Activated T-helper 2 cell treated with anti-CD3 and anti-CD28 coated beads, Interferon-gamma antibody, Interleukin-2, Interleukin-4, amounts not matched to agents 10 μg/mL and 5 μg/mL and 100 μg/mL, durations not matched to agents 14 hours and 24 hours and 36 hours (primary cell): ENCODE measurements around the gene SLC28A1. TPM values are rescaled to one million over a fixed set of nuclear protein-coding genes. Genes with fewer than 3 reads are reported as not detected.
"Not testable (repeated sequence)": the region's sequence is repeated elsewhere in the genome, so short reads cannot be mapped to it uniquely, and the experiment has no call there.

Experiments
- DNase-seq: peaks from one replicate; pipeline ENCODE4 v3.0.0; 2021; ENCODE audit warnings: low spot score
- H3K27ac Mint-ChIP-seq: one replicate; pipeline ENCODE4 v1.8.0; 2021; ENCODE audit warnings: mixed read lengths
- H3K27me3 Mint-ChIP-seq: one replicate; pipeline ENCODE4 v1.8.0; 2021; ENCODE audit warnings: low read depth, mixed read lengths
- H3K36me3 Mint-ChIP-seq: one replicate; pipeline ENCODE4 v1.8.0; 2021; ENCODE audit warnings: low read depth, mixed read lengths
- H3K4me1 Mint-ChIP-seq: one replicate; pipeline ENCODE4 v1.8.0; 2021; ENCODE audit warnings: low read depth, mixed read lengths
- H3K4me3 Mint-ChIP-seq: one replicate; pipeline ENCODE4 v1.8.0; 2021; ENCODE audit warnings: low read depth, mild to moderate bottlenecking, moderate library complexity, mixed read lengths
- H3K9me3 Mint-ChIP-seq: one replicate; pipeline ENCODE4 v1.8.0; 2021; ENCODE audit warnings: mixed read lengths
- intact Hi-C: fragments of 100-400 bp; cut with micrococcal nuclease; formaldehyde crosslinking; loops from one replicate; pipeline ENCODE4 v1.15.1; 2023
- total RNA-seq: library from RNA; stranded (reverse); gene quantifications from 2 replicates; pipeline ENCODE4 v1.2.3, GENCODE V29; 2022

Gene SLC28A1
- total RNA-seq, 1 donor from 2014 or later, result not detected

DNA sequence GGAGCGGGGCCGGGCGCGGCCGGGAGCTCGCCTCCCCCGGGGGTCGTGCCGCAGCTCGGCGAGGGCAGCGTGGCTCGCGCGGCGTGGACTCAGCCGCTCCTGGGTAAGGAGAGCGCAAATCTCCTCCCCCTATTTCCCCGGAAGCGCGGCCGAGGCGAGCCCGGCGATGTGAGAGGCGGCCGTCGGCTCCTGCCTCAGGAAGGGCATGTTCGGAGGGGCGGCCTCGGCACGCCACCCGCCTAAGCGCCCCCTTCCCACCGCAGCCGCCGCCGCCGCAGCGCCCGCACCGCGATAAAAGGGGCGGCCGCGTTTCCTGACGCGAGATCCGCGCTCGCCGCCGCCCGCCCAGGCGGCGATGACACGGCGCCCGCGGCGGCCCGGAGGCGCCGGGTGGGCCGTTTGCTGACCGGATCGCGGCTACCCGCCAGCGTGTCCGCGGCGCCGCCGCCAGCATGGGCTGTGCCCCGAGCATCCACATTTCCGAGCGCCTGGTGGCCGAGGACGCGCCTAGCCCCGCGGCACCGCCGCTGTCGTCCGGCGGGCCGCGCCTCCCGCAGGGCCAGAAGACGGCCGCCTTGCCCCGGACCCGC lies 97.3 kb downstream of the SLC28A1 start, which contains the start of gene PDE8A:
TSS of gene PDE8A (plus strand) at position 146 of the 590 bp plus-strand sequence. CDS start at position 453, 307 bp downstream.
- DNase-seq, result peak; percentile 55
- peaks cover 6% of the 10 kb centered on the region for H3K36me3 Mint-ChIP-seq
- H3K27ac Mint-ChIP-seq, result peak within 1 kb of the TSS; percentile 91
- peaks cover 6% of the 10 kb centered on the region for H3K27me3 Mint-ChIP-seq
- peak within 1 kb of the TSS; percentile 94 for H3K4me3 Mint-ChIP-seq
- no peaks in the 10 kb centered on the region for H3K9me3 Mint-ChIP-seq
- intact Hi-C loops, result loop anchor here (1.0 to 5.0 kb wide), 5 partner anchors 10 to 381 kb away; partner anchors contain the start of gene ZSCAN2
- H3K4me1 Mint-ChIP-seq, result peaks cover 38% of the 10 kb centered on the region

DNA sequence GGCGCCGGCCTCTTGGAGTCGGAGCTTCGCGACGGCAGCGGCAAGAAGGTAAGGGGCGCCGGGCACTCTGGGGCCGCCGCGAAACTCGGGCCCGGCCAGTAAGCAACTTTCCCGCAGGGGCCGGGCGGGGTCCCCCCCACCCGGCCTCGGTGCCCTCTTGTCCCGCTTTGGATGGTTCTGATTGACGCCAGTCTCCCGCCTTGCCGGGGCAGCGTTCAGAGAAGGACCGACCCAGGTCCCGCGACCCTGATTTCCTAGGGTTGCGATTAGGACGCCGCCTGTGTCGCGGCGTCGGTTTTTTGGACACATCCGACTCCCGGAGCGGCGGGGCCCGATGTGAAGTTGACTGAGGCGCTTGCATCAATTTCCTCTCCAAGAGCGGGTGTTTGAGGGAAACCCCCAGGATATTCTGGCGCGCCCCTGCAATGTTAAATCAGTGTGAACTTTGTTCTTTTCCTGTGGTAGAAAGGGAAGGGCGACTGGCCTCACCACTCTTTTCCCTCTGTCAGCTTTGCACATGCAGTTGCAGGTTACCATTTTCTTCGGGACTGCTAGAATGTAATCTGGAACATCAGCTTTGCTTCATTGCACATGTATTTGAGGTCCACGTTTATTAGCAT lies 97.9 kb downstream of the SLC28A1 start:
- Mint-ChIP-seq H3K36me3 (peaks cover 6% of the 10 kb centered on the region), H3K4me3 (peak overlapping the region; percentile 92), H3K9me3 (no peaks in the 10 kb centered on the region), H3K4me1 (peaks cover 40% of the 10 kb centered on the region), H3K27me3 (peaks cover 6% of the 10 kb centered on the region), H3K27ac (peak overlapping the region; percentile 88)
- intact Hi-C loops, result loop anchor here (1.0 to 5.0 kb wide), 3 partner anchors 10 to 245 kb away; no protein-coding TSS in a partner anchor
- DNase-seq, result peak; percentile 33

DNA sequence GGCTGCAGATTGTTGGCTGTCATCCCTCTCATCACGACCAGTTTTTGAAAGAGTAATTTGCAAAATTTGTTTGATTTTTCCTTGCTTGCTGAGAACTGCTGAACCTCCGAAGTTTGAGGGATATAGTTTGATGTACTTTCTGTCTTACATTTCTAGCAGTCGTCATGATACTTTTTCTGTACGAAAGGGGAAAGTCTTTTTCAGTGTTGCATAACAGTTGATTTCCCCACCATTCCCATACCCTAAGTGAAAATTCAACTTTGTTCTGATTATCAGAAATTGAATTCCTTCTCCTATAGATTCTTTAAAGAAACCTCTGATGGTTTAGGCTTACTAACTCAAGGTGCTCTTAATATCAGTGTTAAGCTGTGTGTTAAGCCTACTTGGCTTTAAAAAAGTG lies 98.8 kb downstream of the SLC28A1 start:
- H3K9me3 Mint-ChIP-seq, result no peaks in the 10 kb centered on the region
- peaks cover 6% of the 10 kb centered on the region for H3K27me3 Mint-ChIP-seq
- peak overlapping the region; percentile 92 for H3K4me3 Mint-ChIP-seq
- no peak for DNase-seq
- no peak overlapping the region for H3K27ac Mint-ChIP-seq
- peaks cover 6% of the 10 kb centered on the region for H3K36me3 Mint-ChIP-seq
- intact Hi-C loops, result loop anchor here (5.0 kb wide), 2 partner anchors 49 to 246 kb away; no protein-coding TSS in a partner anchor
- peaks cover 46% of the 10 kb centered on the region for H3K4me1 Mint-ChIP-seq

DNA sequence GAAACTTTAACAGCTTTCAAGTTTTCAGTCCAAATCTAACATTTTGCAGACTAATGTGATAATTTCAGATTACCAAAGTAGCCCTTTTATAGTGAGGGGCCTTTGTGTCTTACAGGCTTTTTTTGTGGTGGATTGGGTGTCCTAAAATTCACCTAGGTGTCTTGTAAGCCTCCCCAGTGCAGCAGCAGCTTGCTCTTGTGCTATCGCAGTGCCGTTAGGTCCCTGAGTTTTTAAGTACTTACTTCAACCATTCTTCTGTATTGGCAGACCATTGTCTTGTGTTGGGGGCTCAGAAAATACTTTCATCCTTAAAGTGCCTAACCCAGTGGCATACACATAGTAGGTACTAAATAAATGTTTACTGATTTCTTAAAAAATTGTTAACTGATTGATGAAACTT lies 99.2 kb downstream of the SLC28A1 start:
- Mint-ChIP-seq H3K4me1 (peaks cover 50% of the 10 kb centered on the region), H3K36me3 (peaks cover 6% of the 10 kb centered on the region), H3K27ac (no peak overlapping the region), H3K9me3 (no peaks in the 10 kb centered on the region), H3K4me3 (peak overlapping the region; percentile 1), H3K27me3 (peaks cover 3% of the 10 kb centered on the region)
- intact Hi-C loops, result loop anchor here (5.0 kb wide), 2 partner anchors 49 to 246 kb away; no protein-coding TSS in a partner anchor
- no peak for DNase-seq

DNA sequence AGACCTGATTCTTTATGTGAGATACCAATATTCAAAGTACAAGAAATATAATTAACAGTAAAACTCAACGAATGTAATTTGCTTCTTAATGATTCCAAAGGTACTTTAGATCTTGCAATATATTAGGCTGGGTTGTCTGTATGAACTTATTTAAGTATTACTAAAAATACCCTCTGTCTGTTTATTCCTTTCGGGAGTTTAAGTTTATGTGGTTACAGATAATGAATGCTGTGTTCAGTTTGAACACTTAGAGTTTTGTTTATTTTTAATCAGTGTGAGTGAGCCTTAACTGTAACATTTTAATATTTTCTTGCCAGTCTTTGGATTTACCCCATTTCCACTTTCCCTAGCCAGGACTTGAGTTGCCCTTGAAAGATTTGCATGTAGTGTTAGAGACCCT lies 100.7 kb downstream of the SLC28A1 start:
- H3K27me3 Mint-ChIP-seq, result peaks cover 3% of the 10 kb centered on the region
- H3K36me3 Mint-ChIP-seq, result peaks cover 8% of the 10 kb centered on the region
- no peak for DNase-seq
- H3K4me1 Mint-ChIP-seq, result peaks cover 42% of the 10 kb centered on the region
- H3K9me3 Mint-ChIP-seq, result no peaks in the 10 kb centered on the region
- no peak overlapping the region for H3K4me3 Mint-ChIP-seq
- no peak overlapping the region for H3K27ac Mint-ChIP-seq
- intact Hi-C loops, result no loop called here

DNA sequence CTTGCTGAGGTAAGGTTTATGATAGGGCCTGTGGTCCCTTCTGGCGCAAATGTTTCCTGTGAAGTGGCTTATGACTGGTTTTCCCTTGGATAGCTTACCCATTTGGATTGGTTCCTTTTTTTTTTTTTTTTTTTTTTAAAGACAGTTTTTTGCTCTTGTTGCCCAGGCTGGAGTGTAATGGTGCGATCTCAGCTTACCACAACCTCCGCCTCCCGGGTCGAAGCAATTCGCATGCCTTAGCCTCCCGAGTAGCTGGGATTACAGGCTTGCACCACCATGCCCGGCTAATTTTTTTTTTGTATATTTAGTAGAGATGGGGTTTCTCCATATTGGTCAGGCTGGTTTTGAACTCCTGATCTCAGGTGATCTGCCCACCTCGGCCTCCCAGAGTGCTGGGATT lies 102.9 kb downstream of the SLC28A1 start:
- H3K27me3 Mint-ChIP-seq, DNase-seq, H3K36me3 Mint-ChIP-seq, H3K27ac Mint-ChIP-seq, H3K9me3 Mint-ChIP-seq, H3K4me3 Mint-ChIP-seq, intact Hi-C loops: not testable (repeated sequence)
- H3K4me1 Mint-ChIP-seq, result peaks cover 59% of the 10 kb centered on the region

DNA sequence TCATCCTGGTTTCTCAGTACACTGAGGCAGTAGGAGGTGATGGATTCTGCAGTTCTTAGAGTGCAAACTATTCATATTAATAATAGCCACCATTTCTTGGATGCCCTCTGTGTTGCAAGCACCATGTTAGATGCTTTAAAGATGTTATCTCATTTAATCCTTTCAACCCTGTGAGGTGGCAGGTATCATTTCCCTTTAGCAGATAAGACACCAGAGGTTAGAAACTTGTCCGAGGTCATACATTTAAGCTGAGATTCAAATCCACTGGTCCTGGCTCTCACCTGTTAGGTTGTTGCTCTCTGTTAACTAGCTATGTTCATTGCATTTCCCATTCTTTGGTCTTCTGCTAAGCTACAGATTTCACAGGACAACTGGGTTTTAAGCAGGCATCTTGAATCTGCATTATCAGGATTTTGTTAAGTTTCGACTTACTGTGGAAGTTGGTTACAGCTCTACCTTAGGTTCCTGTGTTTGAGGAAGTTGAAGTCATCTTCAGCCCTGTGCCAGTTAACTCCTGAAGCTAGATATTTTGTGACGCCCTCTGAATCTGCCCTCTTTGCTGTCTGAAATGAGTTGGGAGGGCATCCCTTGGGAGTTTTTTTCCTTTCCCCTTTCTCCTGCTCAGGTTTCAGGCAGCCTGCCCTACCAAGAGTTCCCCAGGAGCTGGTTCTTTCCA lies 103.6 kb downstream of the SLC28A1 start:
- Mint-ChIP-seq H3K27ac (no peak overlapping the region), H3K36me3 (peaks cover 3% of the 10 kb centered on the region), H3K4me1 (peaks cover 59% of the 10 kb centered on the region), H3K27me3 (no peaks in the 10 kb centered on the region), H3K9me3 (no peaks in the 10 kb centered on the region), H3K4me3 (no peak overlapping the region)
- intact Hi-C loops, result no loop called here
- no peak for DNase-seq

DNA sequence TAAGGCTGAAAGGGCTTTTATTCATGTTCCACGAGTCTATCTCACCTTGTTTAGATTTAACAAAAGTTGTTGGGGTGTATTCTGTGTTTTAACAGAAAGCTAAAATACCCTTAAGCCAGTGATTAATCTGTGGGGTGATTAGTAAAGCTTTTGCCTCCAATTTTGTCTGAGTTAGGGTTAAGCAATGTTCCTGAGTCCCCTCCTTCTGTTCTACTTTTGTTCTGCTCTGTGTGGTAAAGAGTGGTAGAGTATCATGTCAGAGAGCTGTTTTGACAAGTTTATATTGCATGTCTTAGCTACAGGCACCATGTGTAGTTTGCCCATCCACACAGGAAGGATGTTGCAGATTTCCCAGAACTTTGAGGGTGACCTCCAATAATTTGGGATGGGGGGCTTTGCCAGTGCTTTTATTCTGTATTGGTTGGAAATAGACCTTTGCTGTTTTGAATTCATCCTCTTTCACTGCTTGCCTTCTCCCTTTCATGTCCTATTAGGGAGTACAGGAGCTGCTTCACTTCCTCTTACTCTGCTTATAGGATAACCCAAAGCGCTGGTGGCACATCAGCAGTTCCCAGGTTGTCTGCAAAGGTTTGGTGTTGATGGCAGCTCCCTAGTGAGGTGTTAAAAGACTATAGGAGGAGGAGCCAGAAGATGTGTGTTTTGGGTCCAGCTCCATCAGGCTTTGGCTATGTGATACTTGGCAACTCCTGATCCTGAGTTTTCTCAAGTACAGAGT lies 104.6 kb downstream of the SLC28A1 start:
- H3K9me3 Mint-ChIP-seq, result no peaks in the 10 kb centered on the region
- no peaks in the 10 kb centered on the region for H3K27me3 Mint-ChIP-seq
- H3K27ac Mint-ChIP-seq, result no peak overlapping the region
- H3K36me3 Mint-ChIP-seq, result peaks cover 3% of the 10 kb centered on the region
- no peak for DNase-seq
- intact Hi-C loops, result no loop called here
- no peak overlapping the region for H3K4me3 Mint-ChIP-seq
- H3K4me1 Mint-ChIP-seq, result peaks cover 54% of the 10 kb centered on the region

DNA sequence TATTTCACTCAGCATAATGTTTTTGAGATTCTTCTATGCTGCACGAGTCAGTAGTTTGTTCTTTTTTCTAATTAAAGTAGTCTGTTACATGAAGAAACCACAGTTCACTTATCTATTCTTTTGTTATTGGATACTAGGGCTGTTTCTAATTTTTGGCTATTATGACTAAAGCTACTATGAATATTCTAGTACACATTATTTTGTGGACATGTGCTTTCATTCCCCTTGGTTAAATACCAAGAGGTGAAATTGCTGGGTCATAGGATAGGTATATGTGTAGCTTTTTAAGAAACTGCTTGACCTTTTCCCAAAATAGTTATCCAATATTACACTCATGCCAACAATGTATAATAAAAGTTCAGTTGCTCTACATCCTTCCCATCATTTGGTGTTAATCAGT lies 106.0 kb downstream of the SLC28A1 start:
- intact Hi-C loops, result no loop called here

DNA sequence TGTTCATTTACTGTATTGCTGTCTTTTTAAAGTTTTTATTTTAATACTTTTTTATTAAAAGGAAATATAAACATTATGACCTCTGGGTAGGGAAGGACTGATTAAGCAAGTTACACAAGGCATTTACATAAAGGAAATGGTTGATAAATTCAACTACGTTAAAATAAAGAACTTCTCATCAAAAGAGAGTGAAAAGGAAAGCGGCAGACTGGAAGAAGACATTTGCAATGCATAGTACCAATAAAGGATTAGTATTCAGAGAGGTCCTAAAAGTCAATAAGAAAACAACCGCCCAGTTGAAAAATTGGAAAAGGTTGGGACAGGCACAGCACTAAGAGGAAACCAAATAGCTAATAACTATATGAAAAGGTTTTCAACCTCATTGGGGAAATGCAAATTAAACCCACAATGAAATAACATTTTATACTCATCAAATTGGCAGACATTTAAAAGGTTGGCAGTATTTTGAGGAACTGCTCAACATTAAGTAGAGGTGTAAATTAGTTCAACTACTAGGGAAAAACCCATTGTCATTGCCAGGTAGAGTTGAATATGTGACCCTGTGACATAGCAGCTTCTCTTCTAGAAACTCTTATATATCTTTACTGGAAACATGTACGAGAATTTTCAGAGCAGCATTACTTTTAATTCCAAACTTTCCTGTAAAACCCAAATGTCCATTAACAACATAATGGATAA lies 106.7 kb downstream of the SLC28A1 start:
- Mint-ChIP-seq H3K36me3 (peaks cover 3% of the 10 kb centered on the region), H3K27me3 (no peaks in the 10 kb centered on the region), H3K9me3 (no peaks in the 10 kb centered on the region), H3K4me1 (peaks cover 42% of the 10 kb centered on the region), H3K27ac (no peak overlapping the region), H3K4me3 (no peak overlapping the region)
- no peak for DNase-seq
- intact Hi-C loops, result no loop called here

More for the DNA sequence above, 106.0 kb downstream of the SLC28A1 start:
- Mint-ChIP-seq H3K4me3 (no peak overlapping the region), H3K4me1 (peaks cover 43% of the 10 kb centered on the region), H3K36me3 (peaks cover 3% of the 10 kb centered on the region), H3K27ac (no peak overlapping the region), H3K9me3 (no peaks in the 10 kb centered on the region), H3K27me3 (no peaks in the 10 kb centered on the region)
- DNase-seq, result no peak

DNA sequence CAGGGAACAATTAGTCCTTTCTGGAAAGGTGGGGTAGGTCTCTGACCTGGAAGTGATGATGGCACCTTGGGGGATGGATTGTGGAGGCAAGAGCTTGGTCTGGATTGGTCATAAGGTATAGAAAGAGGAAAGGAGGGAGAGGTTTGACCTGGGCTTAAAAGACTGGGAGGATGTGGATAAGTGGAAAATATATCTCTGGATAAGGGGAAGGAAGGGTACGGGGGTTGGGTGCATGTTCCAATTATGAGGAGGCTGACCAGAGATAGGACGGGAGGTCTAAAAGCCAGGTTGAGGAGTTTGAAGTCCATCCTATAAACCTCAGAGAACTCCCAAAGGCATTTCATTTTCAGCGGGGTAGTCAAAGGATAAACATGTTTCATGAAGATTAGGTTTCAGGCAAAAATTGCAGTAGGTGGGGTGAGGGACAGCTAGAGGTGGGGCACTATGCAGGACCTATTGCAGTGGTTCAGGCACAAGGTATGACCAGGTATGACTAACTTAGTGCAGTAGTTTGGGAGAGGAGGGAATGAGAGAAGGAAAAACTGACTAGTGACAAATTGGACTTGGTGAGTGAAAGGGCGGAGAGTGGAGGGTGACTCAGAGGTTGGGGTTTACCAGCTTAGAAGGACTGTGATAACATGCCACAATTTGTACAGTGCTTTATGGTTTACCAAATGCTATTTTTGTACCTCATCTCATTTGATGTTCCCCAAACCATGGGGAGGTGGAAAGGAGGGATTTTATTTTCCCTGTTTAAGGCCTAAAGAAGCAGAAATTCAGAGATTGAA lies 107.9 kb downstream of the SLC28A1 start:
- Mint-ChIP-seq H3K27ac (peak overlapping the region; percentile 43), H3K36me3 (peaks cover 3% of the 10 kb centered on the region), H3K4me3 (no peak overlapping the region), H3K27me3 (no peaks in the 10 kb centered on the region), H3K9me3 (no peaks in the 10 kb centered on the region), H3K4me1 (peaks cover 41% of the 10 kb centered on the region)
- DNase-seq, result no peak
- intact Hi-C loops, result loop anchor here (1.0 kb wide), 1 partner anchor 10 kb away; no protein-coding TSS in a partner anchor
